B cell (primary cell): ENCODE measurements around the gene RSPRY1. TPM values are rescaled to one million over a fixed set of nuclear protein-coding genes. Genes with fewer than 3 reads are reported as not detected.

Source experiments
- ATAC-seq: fragments of 200-7000 bp; cut with Tn5 transposase; one replicate; pipeline ENCODE4 v1.10.0; 2021; ENCODE audit warnings: low read depth, mild to moderate bottlenecking, moderate number of reproducible peaks, moderate library complexity
- CTCF ChIA-PET: fragments of 350-600 bp; sonication (Branson Sonifier 250); formaldehyde crosslinking; loops from one replicate; lab custom pipeline; 2021; ENCODE audit warnings: antibody characterized with exemption, inconsistent platforms; lab: Charles Lee
- POLR2A ChIA-PET: fragments of 350-600 bp; sonication (Branson Sonifier 250); formaldehyde crosslinking; loops from one replicate; lab custom pipeline; 2021; ENCODE audit warnings: antibody characterized with exemption; lab: Charles Lee
- DNase-seq: peaks from one replicate; pipeline ENCODE4 v3.0.0; 2013
- H2AFZ ChIP-seq: 2 replicates; pipeline ENCODE4 v1.6.1; 2012; ENCODE audit warnings: mild to moderate bottlenecking, low read depth, low read length; ENCODE audit not compliant: insufficient read depth, poor library complexity, severe bottlenecking
- H3K27ac ChIP-seq, 2 donors: 1 replicate in 1 of 2; 2 replicates in 1 of 2; pipeline ENCODE4 v1.5.1; 2012 to 2013; ENCODE audit warnings: low read length in 2 of 2, mild to moderate bottlenecking in 2 of 2, moderate library complexity in 1 of 2
- H3K27me3 ChIP-seq, 4 experiments: fragments of 200-600 bp in 1 of 4; sonication (generic) in 1 of 4; replicated peaks in 1 of 4; 1 replicate in 2 of 4; 2 replicates in 2 of 4; pipeline versions ENCODE4 v1.6.1 to v1.7.0; 2013 to 2016; ENCODE audit warnings: low read length in 3 of 4, mild to moderate bottlenecking in 2 of 4, mixed read lengths in 1 of 4, moderate library complexity in 1 of 4; ENCODE audit not compliant: insufficient read depth in 4 of 4, control insufficient read depth in 3 of 4; ENCODE audit errors: control extremely low read depth in 1 of 4
- H3K36me3 ChIP-seq, 2 experiments: replicated peaks in 1 of 2; 1 replicate in 1 of 2; 2 replicates in 1 of 2; pipeline versions ENCODE4 v1.6.1 to v1.7.1; 2013; ENCODE audit warnings: low read length in 1 of 2; ENCODE audit not compliant: insufficient read depth in 2 of 2, control insufficient read depth in 1 of 2; ENCODE audit errors: control extremely low read depth in 1 of 2, extremely low read depth in 1 of 2
- H3K4me1 ChIP-seq, 2 donors: fragments of 200-600 bp in 1 of 2; sonication (generic) in 1 of 2; 1 replicate in 1 of 2; 2 replicates in 1 of 2; pipeline versions ENCODE4 v1.5.1 to v1.6.1; 2013 to 2017; ENCODE audit warnings: low read length in 2 of 2; ENCODE audit not compliant: control insufficient read depth in 2 of 2, insufficient read depth in 2 of 2
- H3K4me2 ChIP-seq: replicated peaks from 2 replicates; pipeline ENCODE3; 2012; ENCODE audit warnings: mild to moderate bottlenecking, low read depth, low read length; ENCODE audit not compliant: poor library complexity, severe bottlenecking
- H3K4me3 ChIP-seq, 5 experiments: fragments of 200-600 bp in 1 of 5; sonication (generic) in 1 of 5; 1 replicate in 3 of 5; 2 replicates in 2 of 5; pipeline versions ENCODE4 v1.5.1 to v1.7.0; 2011 to 2016; ENCODE audit warnings: low read length in 4 of 5, mild to moderate bottlenecking in 4 of 5, low read depth in 2 of 5, control low read depth in 1 of 5, moderate library complexity in 1 of 5; ENCODE audit not compliant: insufficient read depth in 1 of 5; ENCODE audit errors: control extremely low read depth in 1 of 5, extremely low read depth in 1 of 5
- H3K79me2 ChIP-seq: fragments of 200-600 bp; sonication (generic); one replicate; pipeline ENCODE4 v1.6.0; 2016; ENCODE audit warnings: low read length; ENCODE audit not compliant: control insufficient read depth, insufficient read depth
- H3K9ac ChIP-seq: fragments of 200-600 bp; sonication (generic); 2 replicates; pipeline ENCODE4 v1.6.1; 2017; ENCODE audit warnings: mild to moderate bottlenecking, low read length, moderate library complexity
- H3K9me3 ChIP-seq, 3 donors: one replicate each; pipeline versions ENCODE4 v1.6.1 to v1.7.1; 2013; ENCODE audit warnings: low read length in 2 of 3; ENCODE audit not compliant: control insufficient read depth in 2 of 3, insufficient read depth in 1 of 3; ENCODE audit errors: control extremely low read depth in 1 of 3
- H4K20me1 ChIP-seq: 2 replicates; pipeline ENCODE4 v1.6.0; 2012; ENCODE audit warnings: mild to moderate bottlenecking, low read length; ENCODE audit not compliant: insufficient read depth, control insufficient read depth, poor library complexity, severe bottlenecking
- H3K27ac Mint-ChIP-seq: one replicate; pipeline ENCODE4 v1.8.0; 2021; ENCODE audit warnings: mixed read lengths
- H3K27me3 Mint-ChIP-seq: one replicate; pipeline ENCODE4 v1.8.0; 2021; ENCODE audit warnings: mixed read lengths
- H3K4me1 Mint-ChIP-seq: one replicate; pipeline ENCODE4 v1.8.0; 2021; ENCODE audit warnings: mixed read lengths
- H3K4me3 Mint-ChIP-seq: one replicate; pipeline ENCODE4 v1.8.0; 2021; ENCODE audit warnings: mixed read lengths
- H3K9me3 Mint-ChIP-seq: one replicate; pipeline ENCODE4 v1.8.0; 2022; ENCODE audit warnings: mixed read lengths; ENCODE audit not compliant: insufficient read depth
- CTCF ChIP-seq: fragments of 200-600 bp; IDR thresholded peaks from one replicate; pipeline ENCODE4 v1.8.0; 2022; ENCODE audit warnings: antibody characterized with exemption, mild to moderate bottlenecking
- EZH2 ChIP-seq: IDR thresholded peaks from 2 replicates; pipeline ENCODE4 v1.6.1; 2012; ENCODE audit warnings: borderline replicate concordance, low read depth, mild to moderate bottlenecking, moderate library complexity, low read length; ENCODE audit not compliant: insufficient read depth, poor library complexity, severe bottlenecking
- WGBS: methylation state at CpG from one replicate; pipeline ENCODE4 v1.1.5; 2013; ENCODE audit warnings: missing lambda C conversion rate; ENCODE audit not compliant: insufficient coverage; 5-methylcytosine and 5-hydroxymethylcytosine counted together
- intact Hi-C: fragments of 100-400 bp; cut with micrococcal nuclease; formaldehyde crosslinking; loops from one replicate; pipeline ENCODE4 v1.10.0; 2022
- polyA plus RNA-seq: library from polyadenylated mRNA; depleted of rRNA; stranded (reverse); fragments of >200 nt; gene quantifications from 2 replicates; pipeline ENCODE4 v1.2.3, GENCODE V29; 2012
- total RNA-seq, 2 donors: library from RNA; stranded (reverse); fragments of 120-200 nt in 1 of 2; gene quantifications; 1 replicate in 1 of 2; 2 replicates in 1 of 2; pipeline versions ENCODE4 v1.2.3 to v1.2.4, GENCODE V29; 2013 to 2022

The RSPRY1 gene
- total and polyA plus RNA-seq, 2 donors (not counting 1 experiment from before 2014, with no cell fraction given), result 9.6 to 38.4 TPM

- Histone ChIP-seq H3K4me1 (no peaks in the 10 kb centered on the region), H3K4me3 (no peak overlapping the region), H3K4me2 (no peak overlapping the region), H3K27me3 (no peaks in the 10 kb centered on the region), H4K20me1 (no peaks in the 10 kb centered on the region), H3K9me3 (peaks cover 0 to 6% (median 0%) of the 10 kb centered on the region in 3 donors), H3K79me2 (no peaks in the 10 kb centered on the region), H3K27ac (no peak overlapping the region), H3K36me3 (peaks cover 11 to 55% of the 10 kb centered on the region in 2 experiments), H3K9ac (no peak overlapping the region), H2AFZ (no peak overlapping the region)
- Mint-ChIP-seq H3K4me1 (no peaks in the 10 kb centered on the region), H3K27ac (no peak overlapping the region), H3K4me3 (no peak overlapping the region), H3K9me3 (no peaks in the 10 kb centered on the region), H3K27me3 (no peaks in the 10 kb centered on the region)
- TF ChIP-seq EZH2 (no peak), CTCF (no peak)
- DNase-seq (no peak), ATAC-seq (no peak)
- ChIA-PET POLR2A (no interaction called here), CTCF (no interaction called here)
- intact Hi-C loops, result no loop called here
- 100% methylated on average over 6 of the region's 6 CpGs for WGBS
Observed at GRCh38 chr16:57252148-57252721, 66.1 kb downstream of the RSPRY1 start.

- no CpG with 5 or more reads among the region's 1 CpG for WGBS
Observed at GRCh38 chr16:57253466-57253865, 67.3 kb downstream of the RSPRY1 start.

More at GRCh38 chr16:57253466-57253865, 67.3 kb downstream of the RSPRY1 start:
- no peaks in the 10 kb centered on the region for H3K27me3 Mint-ChIP-seq
- Histone ChIP-seq H3K4me2 (no peak overlapping the region), H3K4me1 (no peaks in the 10 kb centered on the region), H3K36me3 (peaks cover 10 to 55% of the 10 kb centered on the region in 2 experiments), H3K27me3 (no peaks in the 10 kb centered on the region), H4K20me1 (no peaks in the 10 kb centered on the region), H3K9me3 (peaks cover 0 to 6% (median 0%) of the 10 kb centered on the region in 3 donors), H3K27ac (no peak overlapping the region), H3K4me3 (no peak overlapping the region), H3K9ac (no peak overlapping the region), H2AFZ (no peak overlapping the region), H3K79me2 (no peaks in the 10 kb centered on the region)
- TF ChIP-seq EZH2 (no peak), CTCF (no peak)
- intact Hi-C loops, result no loop called here
- ATAC-seq, result no peak
- H3K9me3 Mint-ChIP-seq, result no peaks in the 10 kb centered on the region
- ChIA-PET POLR2A (no interaction called here), CTCF (no interaction called here)
- H3K27ac Mint-ChIP-seq, result no peak overlapping the region
- DNase-seq, result no peak
- no peaks in the 10 kb centered on the region for H3K4me1 Mint-ChIP-seq
- no peak overlapping the region for H3K4me3 Mint-ChIP-seq
